ENCODE data around the gene VWCE.

DNA sequence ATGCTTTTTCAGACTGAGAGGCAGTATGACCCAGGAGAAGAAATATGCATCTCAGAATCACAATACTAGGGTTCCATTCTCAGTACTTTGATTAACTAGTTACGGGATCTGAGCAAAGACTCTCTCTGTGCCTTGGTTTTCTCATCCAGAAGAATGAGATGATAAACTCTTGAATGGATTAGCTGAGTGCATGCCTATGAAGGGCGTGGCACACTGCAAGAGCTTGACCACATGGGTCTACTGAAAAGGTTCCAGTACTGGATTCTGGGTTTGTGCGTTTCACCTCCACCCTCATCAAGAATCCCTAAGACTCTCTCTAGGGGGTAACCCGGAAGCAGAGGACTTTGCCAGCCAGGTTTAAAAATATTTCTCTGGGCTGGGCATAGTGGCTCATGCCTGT lies 28.5 kb downstream of the VWCE start:
- TF ChIP-seq TEAD4 (IDR thresholded peaks at IDR 0.05; ENCODE audit: borderline replicate concordance, insufficient read depth) (no peak), RCOR1 (IDR thresholded peaks at IDR 0.05; ENCODE audit: low read length) (no peak), POLR2AphosphoS5 (IDR thresholded peaks at IDR 0.05; ENCODE audit: low read depth, low read length) (no peak), GABPA (IDR thresholded peaks at IDR 0.05; ENCODE audit: low read depth) (no peak)
- TF ChIP-seq, protein P1, sequence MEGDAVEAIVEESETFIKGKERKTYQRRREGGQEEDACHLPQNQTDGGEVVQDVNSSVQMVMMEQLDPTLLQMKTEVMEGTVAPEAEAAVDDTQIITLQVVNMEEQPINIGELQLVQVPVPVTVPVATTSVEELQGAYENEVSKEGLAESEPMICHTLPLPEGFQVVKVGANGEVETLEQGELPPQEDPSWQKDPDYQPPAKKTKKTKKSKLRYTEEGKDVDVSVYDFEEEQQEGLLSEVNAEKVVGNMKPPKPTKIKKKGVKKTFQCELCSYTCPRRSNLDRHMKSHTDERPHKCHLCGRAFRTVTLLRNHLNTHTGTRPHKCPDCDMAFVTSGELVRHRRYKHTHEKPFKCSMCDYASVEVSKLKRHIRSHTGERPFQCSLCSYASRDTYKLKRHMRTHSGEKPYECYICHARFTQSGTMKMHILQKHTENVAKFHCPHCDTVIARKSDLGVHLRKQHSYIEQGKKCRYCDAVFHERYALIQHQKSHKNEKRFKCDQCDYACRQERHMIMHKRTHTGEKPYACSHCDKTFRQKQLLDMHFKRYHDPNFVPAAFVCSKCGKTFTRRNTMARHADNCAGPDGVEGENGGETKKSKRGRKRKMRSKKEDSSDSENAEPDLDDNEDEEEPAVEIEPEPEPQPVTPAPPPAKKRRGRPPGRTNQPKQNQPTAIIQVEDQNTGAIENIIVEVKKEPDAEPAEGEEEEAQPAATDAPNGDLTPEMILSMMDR (IDR thresholded peaks at IDR 0.05) = no peak
- TF ChIP-seq, protein P2, sequence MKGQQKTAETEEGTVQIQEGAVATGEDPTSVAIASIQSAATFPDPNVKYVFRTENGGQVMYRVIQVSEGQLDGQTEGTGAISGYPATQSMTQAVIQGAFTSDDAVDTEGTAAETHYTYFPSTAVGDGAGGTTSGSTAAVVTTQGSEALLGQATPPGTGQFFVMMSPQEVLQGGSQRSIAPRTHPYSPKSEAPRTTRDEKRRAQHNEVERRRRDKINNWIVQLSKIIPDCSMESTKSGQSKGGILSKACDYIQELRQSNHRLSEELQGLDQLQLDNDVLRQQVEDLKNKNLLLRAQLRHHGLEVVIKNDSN (IDR thresholded peaks at IDR 0.05; ENCODE audit: borderline replicate concordance, low read depth) = no peak
